OCI-LY3 (cell line): ENCODE data around the gene PIP5K1A.

Experiments used
- H2AFZ ChIP-seq: fragments of 200-600, 300-600 bp; shearing (Covaris generic); 2 replicates; pipeline ENCODE4 v1.6.0; 2014; ENCODE audit warnings: antibody characterized with exemption, low read depth, low read length
- H3K27ac ChIP-seq: fragments of 200-600, 300-600 bp; sonication (generic); 2 replicates; pipeline ENCODE4 v1.5.1; 2014; ENCODE audit warnings: mild to moderate bottlenecking, low read length, moderate library complexity, mixed read lengths
- H3K27me3 ChIP-seq: fragments of 200-600, 300-600 bp; sonication (generic); 2 replicates; pipeline ENCODE4 v1.6.1; 2014; ENCODE audit warnings: low read depth, low read length, mixed read lengths
- H3K36me3 ChIP-seq: fragments of 200-600, 300-600 bp; sonication (generic); replicated peaks from 2 replicates; pipeline ENCODE3; 2014; ENCODE audit warnings: low read depth, low read length, mixed read lengths
- H3K4me1 ChIP-seq: fragments of 300-600, 200-600 bp; sonication (generic); 2 replicates; pipeline ENCODE4 v1.6.1; 2014; ENCODE audit warnings: low read length, mixed read lengths
- H3K4me2 ChIP-seq: fragments of 200-600, 300-600 bp; sonication (generic); 2 replicates; pipeline ENCODE4 v1.6.1; 2014; ENCODE audit warnings: low read length, mixed read lengths
- H3K4me3 ChIP-seq: fragments of 300-600, 200-600 bp; sonication (generic); 2 replicates; pipeline ENCODE4 v1.5.1; 2014; ENCODE audit warnings: antibody characterized with exemption, mild to moderate bottlenecking, low read length, moderate library complexity
- H3K79me2 ChIP-seq: fragments of 300-600, 200-600 bp; shearing (Covaris generic); 2 replicates; pipeline ENCODE4 v1.6.1; 2014; ENCODE audit warnings: mild to moderate bottlenecking, low read length, mixed read lengths
- H3K9ac ChIP-seq: fragments of 300-600, 200-600 bp; shearing (Covaris generic); 2 replicates; pipeline ENCODE4 v1.6.0; 2014; ENCODE audit warnings: mild to moderate bottlenecking, low read length, moderate library complexity
- H3K9me3 ChIP-seq: fragments of 200-600, 300-600 bp; shearing (Covaris generic); 2 replicates; pipeline ENCODE4 v1.6.1; 2014; ENCODE audit warnings: low read length, mixed read lengths; ENCODE audit not compliant: insufficient read depth
- H4K20me1 ChIP-seq: fragments of 200-600, 300-600 bp; sonication (generic); 2 replicates; pipeline ENCODE4 v1.6.1; 2016; ENCODE audit warnings: low read length, mixed read lengths; ENCODE audit not compliant: insufficient read depth
- CTCF ChIP-seq: fragments of 200-600, 300-600 bp; sonication (generic); IDR thresholded peaks from 2 replicates; pipeline ENCODE4 v1.5.1; 2014; ENCODE audit warnings: antibody characterized with exemption, low read length, low read depth
- EZH2phosphoT487 ChIP-seq: fragments of 200-600 bp; shearing (Covaris generic); IDR thresholded peaks from 2 replicates; pipeline ENCODE4 v1.6.1; 2018; ENCODE audit warnings: antibody characterized with exemption, mixed run types, low read depth

Gene PIP5K1A

GRCh38 chr1:151167116-151167515, 31.2 kb upstream of the PIP5K1A start:
- Histone ChIP-seq H3K9ac (peak overlapping the region; percentile 96), H2AFZ (no peak overlapping the region), H4K20me1 (no peaks in the 10 kb centered on the region), H3K4me2 (peak overlapping the region; percentile 84), H3K4me3 (peak overlapping the region; percentile 95), H3K9me3 (no peaks in the 10 kb centered on the region), H3K4me1 (peaks cover 17% of the 10 kb centered on the region), H3K36me3 (peaks cover 21% of the 10 kb centered on the region), H3K79me2 (peaks cover 26% of the 10 kb centered on the region), H3K27me3 (no peaks in the 10 kb centered on the region), H3K27ac (no peak overlapping the region)
- TF ChIP-seq CTCF: no peak
- no peak for TF ChIP-seq EZH2phosphoT487

GRCh38 chr1:151171190-151171589, 27.2 kb upstream of the PIP5K1A start:
- TF ChIP-seq CTCF: no peak
- no peak for TF ChIP-seq EZH2phosphoT487
- H3K4me2 ChIP-seq: no peak overlapping the region
- peaks cover 42% of the 10 kb centered on the region for H3K36me3 ChIP-seq
- H3K4me1 ChIP-seq: peaks cover 22% of the 10 kb centered on the region
- H4K20me1 ChIP-seq: no peaks in the 10 kb centered on the region
- H3K9me3 ChIP-seq: no peaks in the 10 kb centered on the region
- H3K79me2 ChIP-seq: peaks cover 12% of the 10 kb centered on the region
- H2AFZ ChIP-seq: no peak overlapping the region
- H3K9ac ChIP-seq: no peak overlapping the region
- H3K4me3 ChIP-seq: no peak overlapping the region
- no peak overlapping the region for H3K27ac ChIP-seq
- no peaks in the 10 kb centered on the region for H3K27me3 ChIP-seq

- H3K36me3 ChIP-seq: peaks cover 51% of the 10 kb centered on the region
- peak overlapping the region; percentile 44 for H3K27ac ChIP-seq
- peaks cover 18% of the 10 kb centered on the region for H3K4me1 ChIP-seq
- no peak overlapping the region for H3K9ac ChIP-seq
- H3K27me3 ChIP-seq: no peaks in the 10 kb centered on the region
- peaks cover 3% of the 10 kb centered on the region; the same call in 1 of the 2 replicates for H4K20me1 ChIP-seq
- no peak overlapping the region for H2AFZ ChIP-seq
- no peaks in the 10 kb centered on the region for H3K79me2 ChIP-seq
- TF ChIP-seq EZH2phosphoT487 (no peak), CTCF (no peak)
- H3K4me2 ChIP-seq: peak overlapping the region; percentile 9
- no peaks in the 10 kb centered on the region for H3K9me3 ChIP-seq
- H3K4me3 ChIP-seq: no peak overlapping the region; the same call in 1 of the 2 replicates
Measured at GRCh38 chr1:151175041-151175741, 23.2 kb upstream of the PIP5K1A start.

GRCh38 chr1:151175863-151176262, 22.5 kb upstream of the PIP5K1A start, which contains the start of gene TMOD4:
TMOD4 (minus strand) TSS chr1:151175981; CDS start chr1:151174875, 1,106 bp downstream.
- Histone ChIP-seq H3K4me2 (peak within 1 kb of the TSS; percentile 9), H3K4me3 (no peak within 1 kb of the TSS; the same call in 1 of the 2 replicates), H3K27me3 (no peaks in the 10 kb centered on the region), H3K9ac (no peak within 1 kb of the TSS), H3K4me1 (peaks cover 18% of the 10 kb centered on the region), H3K79me2 (no peaks in the 10 kb centered on the region), H2AFZ (no peak within 1 kb of the TSS), H3K27ac (peak within 1 kb of the TSS; percentile 44), H4K20me1 (peaks cover 3% of the 10 kb centered on the region; the same call in 1 of the 2 replicates), H3K36me3 (peaks cover 48% of the 10 kb centered on the region), H3K9me3 (no peaks in the 10 kb centered on the region)
- TF ChIP-seq CTCF: peak; percentile 55
- no peak for TF ChIP-seq EZH2phosphoT487
